ENCODE measurements around the gene RPIA.
"Not testable (repeated sequence)": the region's sequence is repeated elsewhere in the genome, so short reads cannot be mapped to it uniquely, and the experiment has no call there.

RPIA gene

GRCh38 chr2:88735133-88735532 lies 43.7 kb downstream of the RPIA start:
- DNase-seq (ENCODE audit: low read depth, low spot score) = no peak

DNA sequence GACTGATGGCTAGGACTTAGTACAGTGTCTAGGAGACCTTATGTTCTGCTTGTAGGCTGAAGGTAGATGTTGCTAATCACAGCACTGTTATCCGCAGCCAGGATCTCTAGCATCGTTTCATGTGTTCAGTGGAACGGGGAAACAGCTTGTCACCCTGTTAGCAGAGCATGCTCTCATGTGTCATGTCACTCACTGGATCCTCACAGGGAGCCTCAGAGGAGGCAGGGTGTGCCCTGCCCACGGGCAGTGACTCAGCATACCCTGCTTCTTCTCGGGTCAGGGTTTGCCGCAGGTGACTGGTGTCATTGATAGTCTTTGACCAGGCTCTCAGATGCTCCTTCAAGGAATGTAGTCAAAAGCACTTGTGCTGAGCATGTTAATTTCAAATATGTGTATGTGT lies 44.4 kb downstream of the RPIA start:
- DNase-seq (ENCODE audit: low read depth, low spot score) = no peak

DNA sequence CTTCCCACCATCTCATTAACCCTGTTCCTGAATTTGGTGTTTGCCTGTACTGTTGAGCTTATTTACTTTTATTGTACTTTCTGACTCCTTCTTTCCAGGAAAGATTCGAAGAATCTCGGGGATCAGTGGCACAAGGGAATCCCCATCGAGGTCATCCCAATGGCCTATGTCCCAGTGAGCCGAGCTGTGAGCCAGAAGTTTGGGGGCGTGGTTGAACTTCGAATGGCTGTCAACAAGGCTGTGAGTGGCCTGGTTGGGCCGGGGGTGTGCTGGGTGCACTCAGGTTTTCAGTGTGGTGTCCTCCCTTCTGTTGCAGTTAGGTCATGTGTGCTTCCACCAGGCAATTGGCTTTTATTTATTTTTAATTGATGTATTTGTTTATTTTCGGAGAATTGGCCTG lies 45.0 kb downstream of the RPIA start:
- no peak for DNase-seq (ENCODE audit: low read depth, low spot score)

DNA sequence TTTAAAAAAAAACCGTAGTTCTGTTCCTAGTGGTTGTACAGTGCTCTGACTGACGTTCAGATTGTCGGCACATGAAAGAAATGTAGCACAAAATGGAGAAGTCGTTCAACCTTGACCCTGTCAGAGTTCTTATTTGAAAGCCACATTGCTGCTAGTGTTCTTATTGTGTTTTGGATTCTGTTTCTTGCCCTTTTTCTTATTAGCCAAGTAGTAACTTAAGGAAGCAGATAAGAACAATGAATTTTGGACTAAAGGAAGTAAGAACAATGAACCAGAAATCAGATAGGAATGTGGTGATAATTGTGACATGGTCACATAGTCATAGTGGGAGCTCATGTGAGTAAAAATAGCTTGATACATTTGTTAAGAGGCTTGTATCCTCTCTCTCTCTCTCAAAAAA lies 45.9 kb downstream of the RPIA start:
- DNase-seq (ENCODE audit: low read depth, low spot score) = no peak

DNA sequence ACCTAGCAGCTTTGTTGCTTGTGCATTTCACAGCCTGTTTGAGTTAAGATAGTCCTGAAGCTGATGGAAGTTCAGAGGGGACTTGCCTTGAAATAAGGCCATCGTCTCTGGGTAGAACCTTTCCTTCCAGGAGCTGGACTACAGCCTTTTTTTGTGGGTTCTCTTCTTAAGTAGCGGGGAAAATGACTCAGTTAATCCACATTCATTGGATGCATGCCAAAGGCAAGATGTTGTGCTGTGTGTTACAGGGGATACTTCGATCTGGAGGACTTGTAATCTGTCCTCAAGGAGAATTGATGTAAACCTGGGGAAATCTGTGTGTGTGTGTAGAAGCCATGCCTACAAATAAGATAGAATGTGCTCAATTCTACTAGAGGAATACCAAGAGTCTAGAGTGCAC lies 46.8 kb downstream of the RPIA start:
- DNase-seq (ENCODE audit: low read depth, low spot score) = no peak

DNA sequence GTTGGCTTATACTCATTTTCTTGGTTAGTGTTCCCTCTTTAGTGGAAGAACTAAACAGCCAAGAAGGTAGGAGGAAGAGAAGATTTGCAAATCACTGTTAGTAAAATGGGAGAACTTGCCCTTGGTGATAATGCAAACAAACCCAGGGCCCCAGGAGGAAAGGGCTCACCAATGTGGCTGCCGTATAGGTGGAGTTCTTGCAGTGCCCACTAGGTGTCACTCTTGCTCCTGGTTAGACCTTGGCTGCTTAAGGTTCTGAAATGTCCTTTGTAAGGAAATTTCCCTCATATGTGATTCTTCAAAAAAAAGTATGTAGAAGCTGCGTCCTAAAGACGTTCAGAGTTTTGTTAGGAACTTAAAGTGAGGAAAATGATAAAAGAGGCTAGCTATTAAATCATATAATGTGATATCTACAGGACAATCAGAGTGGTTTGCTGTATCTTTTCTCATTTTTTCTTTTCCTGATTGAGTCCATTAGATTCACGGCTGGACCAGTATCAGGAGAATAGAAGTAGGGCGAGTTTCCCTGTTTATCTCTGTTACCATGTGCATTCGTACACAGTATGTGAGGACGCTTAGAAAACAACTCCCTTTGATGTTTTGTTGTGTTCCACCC lies 48.6 kb downstream of the RPIA start:
- peak; percentile 40 for DNase-seq (ENCODE audit: low read depth, low spot score)

GRCh38 chr2:88746929-88747490 lies 55.5 kb downstream of the RPIA start:
- no peak for DNase-seq (ENCODE audit: low read depth, low spot score)

DNA sequence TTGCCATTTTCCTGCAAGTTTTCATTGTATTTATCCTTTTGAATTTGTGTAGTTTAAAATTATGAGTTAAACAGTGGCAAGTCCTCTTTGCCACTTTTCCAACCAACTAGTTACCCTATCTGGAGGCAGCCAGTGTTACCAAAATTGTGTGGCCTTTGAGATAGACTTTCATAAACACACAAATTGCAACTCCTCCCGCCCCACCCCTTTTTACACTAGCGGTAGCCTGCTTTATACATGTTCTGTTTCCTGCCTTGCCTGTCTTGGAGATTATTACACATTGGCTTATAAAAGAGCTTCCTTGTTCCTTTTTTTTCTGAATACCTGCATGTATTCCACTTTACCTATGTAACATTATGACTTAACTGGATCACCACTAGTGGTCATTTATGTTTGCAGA lies 56.5 kb downstream of the RPIA start:
- DNase-seq (ENCODE audit: low read depth, low spot score) = no peak

- no peak for DNase-seq (ENCODE audit: low read depth, low spot score)
These were observed 60.3 kb downstream of the RPIA start for GRCh38 chr2:88751768-88752167.

DNA sequence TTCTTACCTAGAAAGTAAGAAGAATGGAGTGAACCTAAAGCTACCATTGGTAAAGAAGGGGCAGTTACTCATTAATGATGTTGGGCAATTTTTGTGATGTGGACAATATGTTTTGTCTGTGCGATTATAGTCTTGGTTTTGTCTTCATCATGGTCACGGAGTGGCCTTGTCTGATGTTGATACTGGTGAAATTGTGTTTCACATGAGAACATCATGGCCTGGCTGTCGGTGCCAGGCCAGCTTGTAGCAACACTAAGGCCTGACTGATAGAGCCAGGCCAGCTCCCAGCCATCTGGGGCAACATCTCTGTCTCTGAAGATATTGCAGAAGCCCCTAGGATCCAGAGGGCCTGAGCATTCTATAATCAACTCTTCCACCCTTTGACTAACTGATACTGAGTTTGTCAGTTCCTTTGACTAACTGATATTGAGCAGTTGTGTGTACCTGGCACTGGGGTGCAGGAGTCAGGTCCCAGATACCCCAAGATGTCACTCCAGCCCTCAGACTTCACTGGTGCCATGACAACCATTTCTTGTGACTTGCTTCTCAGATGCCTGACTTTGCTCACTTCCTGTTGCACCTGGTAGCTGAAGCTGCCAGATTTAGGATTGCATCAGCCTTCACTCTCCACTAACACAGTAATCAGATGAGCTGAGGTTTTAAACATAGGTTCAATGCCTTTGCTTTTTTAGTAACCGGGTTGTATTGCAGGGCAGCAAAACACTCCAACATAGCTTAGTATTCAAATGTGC lies 62.5 kb downstream of the RPIA start:
- DNase-seq (ENCODE audit: low read depth, low spot score) = no peak

DNA sequence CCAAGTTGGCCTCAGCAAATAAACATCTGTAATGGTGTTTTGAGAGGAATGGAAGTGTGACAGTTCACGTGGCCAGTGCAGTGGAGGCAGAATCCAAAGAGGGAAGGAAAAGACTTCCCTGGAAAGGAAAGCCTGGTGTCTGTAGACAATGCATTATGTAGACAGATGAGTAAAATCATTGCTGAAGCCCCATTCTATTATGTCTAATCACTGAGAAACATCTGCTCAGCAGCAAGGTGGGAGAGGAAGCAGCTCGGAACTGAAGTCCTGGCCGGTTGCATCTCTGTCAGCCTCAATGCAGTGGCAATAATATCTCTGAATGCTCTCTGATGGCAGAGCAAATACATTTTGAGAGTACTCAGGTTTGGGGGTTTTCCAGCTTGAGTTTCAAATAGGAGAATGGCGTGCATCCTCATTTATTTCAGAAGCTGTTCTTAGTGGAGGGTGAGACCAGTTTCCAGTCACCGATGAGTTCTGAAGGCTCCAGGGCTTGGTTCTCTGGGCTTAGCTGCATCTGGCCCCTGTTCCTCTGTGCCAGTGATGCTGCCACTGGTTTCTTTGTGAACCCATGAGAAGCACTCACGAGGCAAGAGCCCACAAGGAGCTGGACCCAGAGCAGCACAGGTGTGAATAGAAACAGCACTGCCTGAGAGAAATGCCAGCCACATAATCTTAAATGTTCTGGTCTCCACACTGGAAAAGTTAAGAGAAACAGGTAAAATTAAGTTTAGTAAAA lies 63.3 kb downstream of the RPIA start:
- no peak for DNase-seq (ENCODE audit: low read depth, low spot score)

GRCh38 chr2:88755836-88756235 lies 64.4 kb downstream of the RPIA start:
- no peak for DNase-seq (ENCODE audit: low read depth, low spot score)

DNA sequence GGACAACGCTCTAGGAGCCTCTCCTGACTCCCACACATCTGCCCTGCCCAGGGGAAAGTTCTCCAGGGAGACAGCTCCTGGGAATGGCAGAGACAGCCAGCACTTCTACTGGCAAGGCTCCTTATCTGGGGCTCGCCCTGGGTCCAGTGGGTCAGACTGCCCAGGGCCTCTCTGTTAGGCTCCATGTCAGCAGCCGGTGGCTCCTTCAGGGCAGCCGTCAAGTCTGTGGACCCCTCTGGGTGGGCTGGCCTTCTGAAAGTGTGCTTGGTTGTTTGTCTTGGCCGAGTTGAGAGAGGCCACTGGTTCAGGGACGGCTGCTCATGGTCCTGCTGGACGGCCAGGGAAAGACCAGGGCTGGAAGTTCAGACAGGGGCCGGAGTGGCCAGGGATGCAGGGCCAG lies 65.6 kb downstream of the RPIA start:
- DNase-seq (ENCODE audit: low read depth, low spot score) = no peak

GRCh38 chr2:88758702-88759101 lies 67.2 kb downstream of the RPIA start:
- not testable (repeated sequence) for DNase-seq (ENCODE audit: low read depth, low spot score)

- no peak for DNase-seq (ENCODE audit: low read depth, low spot score)
These were observed 69.5 kb downstream of the RPIA start for GRCh38 chr2:88760819-88761598.

DNA sequence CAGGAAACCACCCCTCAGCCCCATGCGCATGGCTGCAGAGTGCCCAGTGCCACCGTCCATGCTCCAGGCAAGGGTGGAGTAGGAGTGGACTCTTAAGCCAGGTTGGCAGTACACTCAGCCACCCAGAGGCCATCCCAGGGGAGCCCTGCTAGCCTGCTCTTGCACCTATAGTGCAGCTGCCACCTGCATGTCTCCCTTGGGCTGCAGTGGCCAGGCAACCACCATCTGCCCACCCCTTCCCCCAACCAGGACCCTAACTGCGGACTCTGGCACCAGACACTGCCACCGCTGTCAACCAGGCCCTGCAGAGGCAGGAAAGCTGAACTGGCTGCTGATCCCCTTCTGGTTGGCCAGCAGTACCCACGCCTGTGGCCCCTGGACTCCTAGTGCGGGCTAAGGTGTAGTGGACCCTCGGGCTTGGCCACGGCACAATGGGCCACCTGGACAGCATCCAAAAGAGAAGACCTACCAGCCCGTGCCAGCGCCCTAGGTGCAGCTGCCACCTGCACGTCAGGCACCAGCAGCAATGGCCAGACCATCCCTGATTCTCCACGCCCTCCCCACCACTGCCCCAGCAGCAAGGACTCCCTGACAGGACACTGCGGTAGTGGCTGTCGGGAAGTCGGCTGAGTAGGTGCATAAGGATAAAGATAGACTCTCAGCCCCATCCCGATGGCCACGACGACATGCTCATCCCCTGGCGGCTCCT lies 72.8 kb downstream of the RPIA start:
- DNase-seq (ENCODE audit: low read depth, low spot score) = no peak

- DNase-seq (ENCODE audit: low read depth, low spot score) = no peak
These were observed 73.3 kb downstream of the RPIA start for GRCh38 chr2:88764850-88765153.

- no peak for DNase-seq (ENCODE audit: low read depth, low spot score)
These were observed 73.8 kb downstream of the RPIA start for GRCh38 chr2:88765154-88765888.

DNA sequence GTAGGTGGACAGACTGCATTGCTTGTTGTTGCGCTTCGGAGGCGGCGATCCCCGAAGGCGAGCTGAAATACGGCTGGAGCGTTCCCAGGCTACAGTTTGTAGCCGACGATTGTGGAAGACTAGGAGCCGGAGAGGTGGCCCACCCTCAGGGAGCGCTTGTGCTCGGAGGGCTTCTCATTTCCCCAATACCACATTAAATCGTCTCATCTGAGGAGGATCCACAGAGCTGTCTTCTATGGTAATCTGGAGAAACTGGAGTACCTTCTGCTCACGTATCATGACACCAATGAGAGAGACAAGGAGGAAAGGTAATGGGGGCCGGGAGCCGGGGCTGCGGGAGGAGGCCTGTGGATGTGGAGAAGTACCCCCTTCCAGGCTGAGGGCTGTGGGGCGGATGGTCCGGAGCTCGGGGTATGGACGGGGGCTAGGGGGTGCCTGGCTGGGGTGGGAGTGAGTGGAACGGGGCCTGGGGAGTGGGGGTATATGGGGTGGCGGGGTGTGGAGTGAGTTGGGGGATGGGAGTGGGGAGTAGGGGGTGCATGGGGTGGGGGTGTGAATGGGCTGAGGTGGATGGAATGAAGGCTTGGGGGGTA lies 74.5 kb downstream of the RPIA start:
- DNase-seq (ENCODE audit: low read depth, low spot score) = not testable (repeated sequence)

GRCh38 chr2:88770016-88770415 lies 78.5 kb downstream of the RPIA start:
- no peak for DNase-seq (ENCODE audit: low read depth, low spot score)

Measured in brain pericyte (primary cell).